GM12891 (cell line): ENCODE measurements around the gene NRIP1.
A peak's percentile ranks its signal among the peaks of the same experiment; 100 is the strongest.

Experiments used
- DNase-seq: peaks from one replicate; pipeline ENCODE4 v3.0.0; 2011; ENCODE audit warnings: low spot score; ENCODE audit not compliant: insufficient read length
- FAIRE-seq: peaks from 2 replicates; lab custom pipeline; 2011; peaks lifted over from hg19 to GRCh38; lab: Jason Lieb, UNC
- PAX5 ChIP-seq: IDR thresholded peaks from 2 replicates; pipeline ENCODE4 v1.6.1; 2011; ENCODE audit warnings: low read length, moderate library complexity, mild to moderate bottlenecking; ENCODE audit not compliant: insufficient read depth, severe bottlenecking
- POLR2A ChIP-seq: IDR thresholded peaks from 2 replicates; pipeline ENCODE4 v1.6.1; 2011; ENCODE audit warnings: low read depth, low read length, control low read depth
- POLR2AphosphoS5 ChIP-seq: IDR thresholded peaks from 2 replicates; pipeline ENCODE4 v1.6.1; 2011; ENCODE audit warnings: low read depth, low read length, control low read depth
- POU2F2 ChIP-seq: IDR thresholded peaks from 2 replicates; pipeline ENCODE4 v1.6.1; 2011; ENCODE audit warnings: low read depth, mild to moderate bottlenecking, control low read depth, low read length, moderate library complexity
- SPI1 ChIP-seq: IDR thresholded peaks from 2 replicates; pipeline ENCODE4 v1.6.1; 2011; ENCODE audit warnings: low read depth, low read length, control low read depth
- TAF1 ChIP-seq: IDR thresholded peaks from 2 replicates; pipeline ENCODE4 v1.6.1; 2011; ENCODE audit warnings: low read depth, low read length, control low read depth

The NRIP1 gene

DNA sequence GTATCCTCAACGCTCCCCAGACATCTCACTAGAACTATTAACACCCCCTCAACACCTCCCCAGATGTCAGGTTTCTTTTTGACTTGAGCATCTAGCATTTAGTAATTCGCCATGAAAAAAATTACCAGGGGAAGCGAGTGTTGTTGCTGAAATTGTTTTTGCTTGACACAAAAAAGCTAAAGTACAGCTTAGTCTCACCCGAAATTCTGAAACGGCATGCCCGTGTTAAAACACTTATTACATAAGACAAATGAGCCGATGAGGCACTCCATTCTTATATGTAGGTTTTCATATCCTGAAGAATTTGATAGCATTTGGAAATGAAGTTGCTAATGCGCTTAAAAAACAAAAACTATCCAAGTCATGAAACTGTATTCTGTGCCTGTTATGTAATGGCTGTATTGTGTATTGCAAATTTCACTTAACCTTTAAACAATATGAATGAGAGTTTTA lies 1.3 kb upstream of the NRIP1 start:
- DNase-seq (no peak), FAIRE-seq (no peak)
- no peak for TF ChIP-seq POLR2A
- no peak for TF ChIP-seq SPI1
- no peak for TF ChIP-seq TAF1

DNA sequence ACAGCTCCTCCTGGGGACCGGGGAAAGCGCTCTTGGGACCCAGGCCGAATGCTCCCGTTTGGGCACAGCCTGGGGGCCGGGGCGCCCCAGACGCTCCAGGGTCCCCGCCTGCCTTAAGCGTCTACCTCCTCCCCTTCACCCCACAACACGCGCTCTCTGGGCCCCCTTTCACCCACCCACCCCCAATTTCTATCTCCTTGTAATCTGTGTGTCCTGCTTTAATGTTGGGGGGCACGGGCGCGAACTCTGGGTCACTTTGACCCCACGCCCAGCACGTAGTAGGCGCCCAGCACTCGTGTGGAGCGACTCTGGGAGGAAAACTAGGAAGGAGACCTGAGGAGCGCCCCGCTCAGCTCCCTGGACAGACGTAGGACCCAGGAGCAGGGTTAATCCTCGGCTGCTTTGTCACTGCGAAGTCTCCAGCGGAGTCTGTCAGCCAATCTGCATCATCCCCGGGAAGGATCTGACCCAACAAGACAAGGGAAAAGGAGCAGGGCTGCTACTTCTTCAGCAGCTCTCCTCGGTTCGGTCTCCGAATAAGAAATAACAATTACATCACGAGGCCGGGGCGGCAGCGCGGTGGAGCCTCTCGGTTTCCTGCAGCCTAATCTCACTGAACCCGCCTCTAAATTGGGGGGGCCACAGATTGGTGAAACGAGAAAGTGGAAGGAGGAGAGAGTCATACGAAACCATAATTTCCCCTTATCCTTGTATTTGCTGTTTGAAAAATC lies 757 bp upstream of the NRIP1 start:
- TF ChIP-seq POU2F2 (no peak), TAF1 (peak; percentile 79), POLR2A (peak; percentile 43; the same call in 1 of the 2 replicates), POLR2AphosphoS5 (peak; percentile 68), SPI1 (no peak), PAX5 (no peak)
- FAIRE-seq, result peak; percentile 35
- DNase-seq, result no peak

DNA sequence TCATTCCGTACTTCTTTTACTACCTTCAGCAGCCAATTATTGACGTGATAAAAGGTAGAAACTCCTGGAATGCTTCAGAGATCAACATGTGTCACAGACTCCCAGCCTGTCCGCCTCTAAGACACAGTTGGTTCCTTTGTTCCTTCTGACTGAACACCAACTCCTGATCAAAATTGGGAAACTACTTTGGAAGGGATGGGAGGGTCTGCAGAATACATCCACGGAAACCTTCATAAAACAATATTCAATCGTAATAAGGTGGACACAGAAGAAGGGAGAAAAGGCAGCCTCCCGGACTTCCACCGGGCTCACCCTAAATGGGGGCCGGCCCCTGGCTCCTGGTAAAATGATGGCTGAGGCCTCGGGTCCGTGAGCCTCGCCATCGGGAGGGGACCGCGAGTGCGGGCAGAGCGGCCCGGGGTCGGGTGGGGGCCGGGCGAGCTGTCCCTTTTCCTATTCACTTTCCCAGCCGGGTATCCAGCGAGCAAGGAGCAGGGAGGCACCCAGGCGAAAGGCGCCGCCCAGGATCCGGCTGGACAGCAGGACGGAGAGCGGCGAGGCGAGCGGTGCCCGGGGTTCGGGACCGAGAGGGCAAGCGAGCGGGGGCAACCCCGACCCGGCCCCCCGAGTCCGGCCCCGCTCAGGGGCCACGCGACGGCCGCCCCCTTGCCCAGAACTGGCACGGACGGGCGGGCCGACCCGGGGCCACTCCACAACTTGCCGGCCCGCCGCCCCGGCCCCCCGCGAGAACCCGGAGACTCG lies 805 bp downstream of the NRIP1 start:
- no peak for TF ChIP-seq POLR2A
- no peak for TF ChIP-seq POU2F2
- TF ChIP-seq POLR2AphosphoS5, result no peak
- TF ChIP-seq TAF1, result no peak
- no peak for TF ChIP-seq SPI1
- TF ChIP-seq PAX5, result no peak
- FAIRE-seq (no peak), DNase-seq (no peak)

DNA sequence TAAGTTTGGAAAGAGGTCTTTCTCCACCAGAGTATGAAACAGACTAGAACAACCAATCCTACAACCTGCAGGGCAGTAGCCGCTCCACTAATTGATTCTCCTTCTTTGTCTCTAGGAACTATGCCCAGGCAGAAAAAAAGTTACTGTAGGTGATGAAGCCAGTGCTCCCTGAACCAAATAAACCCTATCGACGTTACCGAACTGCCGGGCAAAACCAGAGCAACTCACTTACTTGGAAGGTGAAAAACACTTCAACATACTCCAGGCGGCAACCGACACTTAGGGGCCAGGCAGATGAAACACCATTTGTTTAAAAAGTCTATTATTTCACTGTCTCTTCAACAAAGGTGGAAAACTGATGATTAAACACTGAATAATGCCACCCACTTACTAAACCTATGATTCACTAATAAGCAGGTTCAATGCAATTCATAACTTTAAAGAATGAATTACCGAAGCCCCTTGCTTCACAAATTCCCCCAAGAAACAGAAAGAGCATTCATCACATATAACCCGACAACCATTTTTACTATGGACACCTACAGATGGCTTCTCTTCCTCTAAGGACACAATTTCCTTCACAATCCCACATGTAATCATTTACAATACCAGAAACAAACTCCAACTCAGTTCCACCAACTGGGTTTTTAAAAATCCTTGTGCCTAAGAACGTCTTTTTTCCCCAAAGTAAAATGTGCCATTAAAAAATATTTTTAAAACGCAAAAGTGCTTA lies 1.6 kb downstream of the NRIP1 start:
- FAIRE-seq (peak; percentile 60), DNase-seq (no peak)
- TF ChIP-seq SPI1 (no peak), POLR2AphosphoS5 (no peak), TAF1 (no peak), PAX5 (no peak), POLR2A (no peak), POU2F2 (no peak)

DNA sequence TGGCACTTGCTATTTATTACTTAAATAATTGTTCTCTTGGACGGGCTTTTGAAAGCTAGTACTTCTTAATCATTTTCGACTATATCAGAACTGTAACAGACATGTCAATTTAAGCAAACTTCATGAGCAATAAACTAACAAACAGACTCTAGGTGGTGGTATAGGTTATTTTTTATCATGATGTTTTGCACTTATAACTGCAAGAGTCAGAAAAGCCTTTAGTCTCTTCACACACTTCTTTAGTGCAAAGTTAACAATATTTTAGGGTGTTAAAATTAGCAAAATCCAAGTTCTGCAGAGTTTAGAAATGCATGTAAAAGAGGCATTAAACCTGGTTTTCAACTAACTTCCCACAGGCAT lies 2.2 kb downstream of the NRIP1 start:
- DNase-seq (no peak), FAIRE-seq (no peak)
- TF ChIP-seq SPI1, result no peak
- no peak for TF ChIP-seq POLR2A
- no peak for TF ChIP-seq PAX5
- no peak for TF ChIP-seq TAF1
- no peak for TF ChIP-seq POU2F2
- no peak for TF ChIP-seq POLR2AphosphoS5

DNA sequence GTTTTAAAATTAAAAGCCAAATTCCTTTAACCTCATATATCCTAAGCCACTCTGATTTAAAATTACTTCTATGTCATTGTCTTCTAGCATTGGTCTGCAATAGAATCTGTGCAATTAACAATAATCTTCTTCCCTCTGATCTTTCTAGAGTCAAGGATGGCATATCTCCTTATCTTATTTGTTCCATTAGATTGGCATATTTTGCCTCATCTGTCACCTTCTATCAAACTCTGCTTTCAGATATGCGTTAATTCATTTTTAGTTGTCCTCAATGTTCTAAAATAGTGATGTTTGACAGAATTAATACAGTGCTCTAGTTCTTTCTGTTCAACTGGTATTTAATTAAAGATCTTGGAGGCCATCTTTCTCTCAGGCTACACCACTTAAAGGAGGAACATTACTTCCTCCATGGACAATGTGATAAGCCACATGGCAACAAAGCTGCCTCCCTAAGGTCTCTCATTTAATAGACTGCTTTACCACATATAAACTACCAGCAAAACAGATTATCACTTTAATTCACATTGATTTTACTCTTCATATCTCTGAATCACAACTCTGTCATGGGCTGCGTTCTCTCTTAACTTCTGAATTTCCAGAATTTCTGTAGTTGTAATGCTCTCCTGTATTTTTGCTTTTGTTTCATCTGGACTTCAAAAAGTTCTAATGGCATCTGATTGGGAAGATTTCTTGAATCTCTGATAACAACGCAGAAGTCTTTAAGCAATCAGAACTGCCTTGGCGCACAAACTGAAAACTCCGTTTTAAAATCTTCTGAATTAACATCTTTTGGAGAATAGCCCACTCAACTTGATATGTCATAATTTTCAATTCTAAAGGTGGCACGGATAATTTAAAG lies 2.8 kb downstream of the NRIP1 start:
- FAIRE-seq, result peak; percentile 5
- no peak for DNase-seq

DNA sequence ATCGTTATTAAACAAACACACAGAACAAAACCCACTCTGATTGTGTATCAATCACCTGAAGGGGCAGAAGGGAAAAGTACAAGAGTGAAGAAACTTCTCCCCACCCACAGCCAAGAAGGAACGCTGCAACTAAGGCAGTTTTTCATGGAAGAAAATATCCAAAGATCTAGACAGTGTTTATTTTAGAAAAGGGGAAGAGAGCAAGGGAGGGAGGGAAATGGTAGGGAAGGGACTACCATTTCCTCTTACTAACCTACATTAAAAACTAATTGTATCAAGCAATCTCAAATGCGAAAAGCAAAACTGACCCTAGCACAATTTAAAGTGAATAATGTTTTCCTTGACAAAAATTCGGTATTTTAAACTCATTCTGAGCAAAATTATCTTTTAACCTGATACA lies 3.5 kb downstream of the NRIP1 start:
- DNase-seq (no peak), FAIRE-seq (no peak)
- peak; percentile 44 for TF ChIP-seq SPI1
- no peak for TF ChIP-seq POU2F2

More for the DNA sequence above, 2.8 kb downstream of the NRIP1 start:
- TF ChIP-seq POLR2AphosphoS5, result no peak
- no peak for TF ChIP-seq PAX5
- TF ChIP-seq SPI1, result no peak

DNA sequence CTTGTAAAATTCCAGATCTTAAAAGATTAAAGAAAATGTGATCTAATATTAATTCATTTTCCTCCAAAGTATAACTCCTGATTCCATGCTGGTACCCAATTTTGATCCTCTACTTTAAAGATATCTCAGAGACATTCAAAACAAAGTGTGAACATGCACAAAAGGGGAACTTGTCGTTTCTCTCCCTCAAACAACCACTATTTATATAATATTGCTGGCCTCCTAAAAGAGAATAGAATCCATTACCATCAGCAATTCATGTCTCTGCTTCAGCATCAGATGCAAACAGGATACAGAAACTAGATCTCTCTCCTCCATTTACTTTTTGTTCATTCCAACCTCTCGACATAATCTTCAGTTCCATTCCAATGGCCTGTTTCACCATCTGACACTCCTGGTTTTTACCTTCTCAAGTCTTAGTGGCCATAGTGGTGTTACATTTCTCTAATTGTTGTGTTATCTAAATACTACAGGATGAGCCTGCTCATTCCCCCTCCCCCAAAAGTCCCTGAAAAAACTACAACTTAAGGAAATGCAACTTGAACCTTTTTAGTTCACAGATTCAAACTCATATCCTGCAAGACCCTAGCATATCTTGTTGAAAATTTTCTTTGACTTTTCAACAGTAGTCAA lies 4.1 kb downstream of the NRIP1 start:
- DNase-seq (no peak), FAIRE-seq (no peak)
- no peak for TF ChIP-seq TAF1
- no peak for TF ChIP-seq SPI1
- no peak for TF ChIP-seq POLR2AphosphoS5
- TF ChIP-seq POLR2A, result no peak
- no peak for TF ChIP-seq POU2F2
- no peak for TF ChIP-seq PAX5

DNA sequence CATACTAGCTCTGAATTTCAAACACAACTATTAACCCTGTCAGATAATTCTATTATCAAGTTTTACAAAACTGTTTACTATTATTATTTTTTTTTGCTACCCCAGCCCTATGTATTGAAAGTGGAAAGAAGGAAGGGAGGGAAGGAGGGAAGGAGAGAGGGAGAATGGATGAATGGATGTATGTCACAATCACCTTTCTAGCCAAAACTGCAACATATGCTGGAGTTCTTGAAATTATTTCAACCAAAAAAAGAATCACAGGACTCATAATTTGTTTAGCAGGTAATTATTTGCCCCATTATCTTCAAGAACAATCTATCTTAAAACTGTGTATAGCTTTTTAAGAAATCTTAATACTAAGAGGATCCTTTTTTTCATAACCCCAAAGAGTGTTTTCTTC lies 5.4 kb downstream of the NRIP1 start:
- TF ChIP-seq TAF1, result no peak
- no peak for TF ChIP-seq SPI1
- TF ChIP-seq POU2F2, result no peak
- TF ChIP-seq PAX5, result no peak
- no peak for TF ChIP-seq POLR2A
- no peak for TF ChIP-seq POLR2AphosphoS5
- DNase-seq (no peak), FAIRE-seq (no peak)
